CD4-positive, alpha-beta T cell treated with Interferon alpha-2 for 1 hour (primary cell): ENCODE measurements around the gene PPM1E.
"Not testable (repeated sequence)": the region's sequence is repeated elsewhere in the genome, so short reads cannot be mapped to it uniquely, and the experiment has no call there.

ENCODE experiments used
- DNase-seq, 2 donors: peaks; one replicate each; pipeline ENCODE4 v3.0.0-alpha.2; 2020 to 2022

The PPM1E gene

GRCh38 chr17:58755577-58756245, at the start of gene PPM1E:
Gene PPM1E (plus strand): TSS chr17:58755854.
- peak; percentile 20 to 31 for DNase-seq

GRCh38 chr17:58706351-58707140, 49.1 kb upstream of the PPM1E start:
- no peak for DNase-seq

- DNase-seq = peak; percentile 24 to 61
These were observed 44.6 kb upstream of the PPM1E start for GRCh38 chr17:58710948-58711552.

- no peak for DNase-seq
These were observed 33.4 kb upstream of the PPM1E start for GRCh38 chr17:58722274-58722673.

GRCh38 chr17:58722696-58723095, 33.0 kb upstream of the PPM1E start:
- no peak for DNase-seq

- DNase-seq = no peak
These were observed 26.9 kb upstream of the PPM1E start for GRCh38 chr17:58728798-58729197.

- DNase-seq = no peak
These were observed 24.7 kb upstream of the PPM1E start for GRCh38 chr17:58730937-58731336.

GRCh38 chr17:58734040-58734439, 21.6 kb upstream of the PPM1E start:
- DNase-seq = no peak

GRCh38 chr17:58734811-58735210, 20.8 kb upstream of the PPM1E start:
- no peak for DNase-seq

GRCh38 chr17:58741121-58741625, 14.5 kb upstream of the PPM1E start:
- DNase-seq = no peak

GRCh38 chr17:58747674-58748073, 8.0 kb upstream of the PPM1E start:
- no peak for DNase-seq

GRCh38 chr17:58749627-58750026, 6.0 kb upstream of the PPM1E start:
- not testable (repeated sequence) for DNase-seq

GRCh38 chr17:58753026-58753425, 2.6 kb upstream of the PPM1E start:
- no peak for DNase-seq

- no peak for DNase-seq
These were observed 431 bp upstream of the PPM1E start for GRCh38 chr17:58755269-58755576.

- DNase-seq = no peak
These were observed 850 bp downstream of the PPM1E start for GRCh38 chr17:58756246-58757161.

- no peak for DNase-seq
These were observed 1.5 kb downstream of the PPM1E start for GRCh38 chr17:58757162-58757613.

- DNase-seq = no peak
These were observed 3.2 kb downstream of the PPM1E start for GRCh38 chr17:58758890-58759289.

GRCh38 chr17:58759522-58759921, 3.9 kb downstream of the PPM1E start:
- no peak for DNase-seq

GRCh38 chr17:58760248-58760647, 4.6 kb downstream of the PPM1E start:
- no peak for DNase-seq

GRCh38 chr17:58763263-58763662, 7.6 kb downstream of the PPM1E start:
- no peak for DNase-seq

GRCh38 chr17:58764373-58764772, 8.7 kb downstream of the PPM1E start:
- DNase-seq = no peak

- DNase-seq = not testable (repeated sequence)
These were observed 22.8 kb downstream of the PPM1E start for GRCh38 chr17:58778482-58778881.

- no peak for DNase-seq
These were observed 23.8 kb downstream of the PPM1E start for GRCh38 chr17:58779446-58779845.
